Measurements from ENCODE around the gene MMP24. TPM values are rescaled to one million over a fixed set of nuclear protein-coding genes. Genes with fewer than 3 reads are reported as not detected.

Gene MMP24
- polyA plus RNA-seq, 1 of the 3 experiments (the other 2 are of a cell fraction) = 18.1 TPM

GRCh38 chr20:35223941-35224340 is 2.5 kb upstream of the MMP24 start:
- ChIA-PET CTCF (interaction anchor here (1.3 to 3.1 kb wide), 4 partner anchors 9 to 77 kb away, joined by 3 to 9 read pairs (median 4); partner anchors contain the start of gene EDEM2), POLR2A (interaction anchor here (0.6 kb wide), 1 partner anchor 76 kb away, joined by 3 read pairs; no protein-coding TSS in a partner anchor)
- WGBS (ENCODE audit: low lambda C conversion rate) = 92% methylated on average over 5 of the region's 5 CpGs

DNA sequence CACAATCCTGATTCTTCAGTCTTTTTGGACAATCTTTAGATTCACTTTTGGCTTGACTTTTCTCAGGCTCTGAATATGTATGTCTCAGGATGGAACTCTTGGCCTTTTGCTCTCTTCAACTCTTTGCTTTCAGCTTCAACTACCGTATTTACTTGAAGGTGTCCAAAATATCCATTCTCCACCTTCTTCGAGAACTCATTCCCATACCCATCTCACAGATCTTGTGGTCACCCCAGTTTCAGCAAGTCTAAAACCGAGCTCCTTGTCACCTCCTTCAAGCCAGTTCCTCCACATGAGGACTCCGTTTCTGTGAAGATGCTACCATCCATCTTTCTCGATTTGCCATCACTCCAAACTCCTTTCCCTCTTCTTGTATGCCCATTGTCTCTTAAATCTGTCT is 2.0 kb upstream of the MMP24 start:
- POLR2A ChIA-PET = no interaction called here
- no peaks in the 10 kb centered on the region for H3K36me3 ChIP-seq (replicated peaks in 1 of 2; ENCODE audit: control insufficient read depth in 1 of 2, insufficient read depth in 2 of 2, low read length in 1 of 2)
- H3K27me3 ChIP-seq (ENCODE audit: insufficient read depth) = no peaks in the 10 kb centered on the region
- H3K4me3 ChIP-seq (ENCODE audit: low read depth in 2 of 2, low read length in 1 of 2) = no peak overlapping the region
- no peak overlapping the region for H3K27ac ChIP-seq (ENCODE audit: low read depth in 2 of 2, low read length in 1 of 2)
- peaks cover 4% of the 10 kb centered on the region for H3F3A ChIP-seq (replicated peaks; ENCODE audit: insufficient read depth)
- WGBS (ENCODE audit: low lambda C conversion rate) = 84% methylated on average over 5 of the region's 5 CpGs
- no peak for DNase-seq
- H3K9me2 ChIP-seq = no peaks in the 10 kb centered on the region
- CTCF ChIA-PET = interaction anchor here (1.3 to 3.1 kb wide), 4 partner anchors 9 to 78 kb away, joined by 3 to 9 read pairs (median 4); partner anchors contain the start of gene EDEM2
- H3K9ac ChIP-seq = no peak overlapping the region
- H2AFZ ChIP-seq (ENCODE audit: low read depth) = no peak overlapping the region
- H3K79me2 ChIP-seq (ENCODE audit: insufficient read depth) = no peaks in the 10 kb centered on the region
- peaks cover 0 to 2% of the 10 kb centered on the region in 2 experiments; a peak in 1 of 4 replicates for H3K4me1 ChIP-seq (ENCODE audit: control insufficient read depth in 1 of 2, insufficient read depth in 2 of 2, low read depth in 1 of 2, low read length in 1 of 2)
- no peak overlapping the region for H3K4me2 ChIP-seq
- H4K20me1 ChIP-seq (ENCODE audit: insufficient read depth) = no peaks in the 10 kb centered on the region
- no peaks in the 10 kb centered on the region for H3K9me3 ChIP-seq
- TF ChIP-seq MXI1 (IDR thresholded peaks at IDR 0.05; ENCODE audit: low read depth, low read length) (no peak), RCOR1 (IDR thresholded peaks at IDR 0.05; ENCODE audit: low read length) (no peak), ELF1 (IDR thresholded peaks at IDR 0.05) (no peak), TCF12 (IDR thresholded peaks at IDR 0.05) (no peak), POLR2AphosphoS5 (IDR thresholded peaks at IDR 0.05; ENCODE audit: low read depth, low read length) (no peak), RFX5 (IDR thresholded peaks at IDR 0.05; ENCODE audit: low read length) (no peak), TAF1 (IDR thresholded peaks at IDR 0.05; ENCODE audit: borderline replicate concordance, low read depth, low read length) (no peak)
- TF ChIP-seq, protein P1, sequence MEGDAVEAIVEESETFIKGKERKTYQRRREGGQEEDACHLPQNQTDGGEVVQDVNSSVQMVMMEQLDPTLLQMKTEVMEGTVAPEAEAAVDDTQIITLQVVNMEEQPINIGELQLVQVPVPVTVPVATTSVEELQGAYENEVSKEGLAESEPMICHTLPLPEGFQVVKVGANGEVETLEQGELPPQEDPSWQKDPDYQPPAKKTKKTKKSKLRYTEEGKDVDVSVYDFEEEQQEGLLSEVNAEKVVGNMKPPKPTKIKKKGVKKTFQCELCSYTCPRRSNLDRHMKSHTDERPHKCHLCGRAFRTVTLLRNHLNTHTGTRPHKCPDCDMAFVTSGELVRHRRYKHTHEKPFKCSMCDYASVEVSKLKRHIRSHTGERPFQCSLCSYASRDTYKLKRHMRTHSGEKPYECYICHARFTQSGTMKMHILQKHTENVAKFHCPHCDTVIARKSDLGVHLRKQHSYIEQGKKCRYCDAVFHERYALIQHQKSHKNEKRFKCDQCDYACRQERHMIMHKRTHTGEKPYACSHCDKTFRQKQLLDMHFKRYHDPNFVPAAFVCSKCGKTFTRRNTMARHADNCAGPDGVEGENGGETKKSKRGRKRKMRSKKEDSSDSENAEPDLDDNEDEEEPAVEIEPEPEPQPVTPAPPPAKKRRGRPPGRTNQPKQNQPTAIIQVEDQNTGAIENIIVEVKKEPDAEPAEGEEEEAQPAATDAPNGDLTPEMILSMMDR (IDR thresholded peaks at IDR 0.05) = no peak
- TF ChIP-seq, protein P2, sequence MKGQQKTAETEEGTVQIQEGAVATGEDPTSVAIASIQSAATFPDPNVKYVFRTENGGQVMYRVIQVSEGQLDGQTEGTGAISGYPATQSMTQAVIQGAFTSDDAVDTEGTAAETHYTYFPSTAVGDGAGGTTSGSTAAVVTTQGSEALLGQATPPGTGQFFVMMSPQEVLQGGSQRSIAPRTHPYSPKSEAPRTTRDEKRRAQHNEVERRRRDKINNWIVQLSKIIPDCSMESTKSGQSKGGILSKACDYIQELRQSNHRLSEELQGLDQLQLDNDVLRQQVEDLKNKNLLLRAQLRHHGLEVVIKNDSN (IDR thresholded peaks at IDR 0.05; ENCODE audit: borderline replicate concordance, low read depth) = no peak

More at GRCh38 chr20:35223941-35224340, 2.5 kb upstream of the MMP24 start:
- H3K79me2 ChIP-seq (ENCODE audit: insufficient read depth) = no peaks in the 10 kb centered on the region
- no peaks in the 10 kb centered on the region for H3K27me3 ChIP-seq (ENCODE audit: insufficient read depth)
- peaks cover 0 to 2% of the 10 kb centered on the region in 2 experiments; a peak in 1 of 4 replicates for H3K4me1 ChIP-seq (ENCODE audit: control insufficient read depth in 1 of 2, insufficient read depth in 2 of 2, low read depth in 1 of 2, low read length in 1 of 2)
- no peaks in the 10 kb centered on the region for H3K36me3 ChIP-seq (replicated peaks in 1 of 2; ENCODE audit: control insufficient read depth in 1 of 2, insufficient read depth in 2 of 2, low read length in 1 of 2)
- H3K4me2 ChIP-seq = no peak overlapping the region
- no peak for TF ChIP-seq CHD2 (IDR thresholded peaks at IDR 0.05; ENCODE audit: low read length, partially characterized antibody)
- TF ChIP-seq JUND (IDR thresholded peaks at IDR 0.05) = no peak
- TF ChIP-seq, protein P2 (IDR thresholded peaks at IDR 0.05; ENCODE audit: borderline replicate concordance, low read depth) = no peak
- no peak for TF ChIP-seq NRF1 (IDR thresholded peaks at IDR 0.05; ENCODE audit: low read depth, low read length)
- TF ChIP-seq, protein P3, sequence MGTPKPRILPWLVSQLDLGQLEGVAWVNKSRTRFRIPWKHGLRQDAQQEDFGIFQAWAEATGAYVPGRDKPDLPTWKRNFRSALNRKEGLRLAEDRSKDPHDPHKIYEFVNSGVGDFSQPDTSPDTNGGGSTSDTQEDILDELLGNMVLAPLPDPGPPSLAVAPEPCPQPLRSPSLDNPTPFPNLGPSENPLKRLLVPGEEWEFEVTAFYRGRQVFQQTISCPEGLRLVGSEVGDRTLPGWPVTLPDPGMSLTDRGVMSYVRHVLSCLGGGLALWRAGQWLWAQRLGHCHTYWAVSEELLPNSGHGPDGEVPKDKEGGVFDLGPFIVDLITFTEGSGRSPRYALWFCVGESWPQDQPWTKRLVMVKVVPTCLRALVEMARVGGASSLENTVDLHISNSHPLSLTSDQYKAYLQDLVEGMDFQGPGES (IDR thresholded peaks at IDR 0.05; ENCODE audit: low read depth, low read length) = no peak
- no peak for TF ChIP-seq RCOR1 (IDR thresholded peaks at IDR 0.05; ENCODE audit: low read length)
- H3K9me2 ChIP-seq = no peaks in the 10 kb centered on the region
- H2AFZ ChIP-seq (ENCODE audit: low read depth) = no peak overlapping the region
- peaks cover 4% of the 10 kb centered on the region for H3F3A ChIP-seq (replicated peaks; ENCODE audit: insufficient read depth)
- no peak overlapping the region for H3K9ac ChIP-seq
- no peaks in the 10 kb centered on the region for H4K20me1 ChIP-seq (ENCODE audit: insufficient read depth)
- no peak overlapping the region for H3K4me3 ChIP-seq (ENCODE audit: low read depth in 2 of 2, low read length in 1 of 2)
- no peak overlapping the region for H3K27ac ChIP-seq (ENCODE audit: low read depth in 2 of 2, low read length in 1 of 2)
- no peaks in the 10 kb centered on the region for H3K9me3 ChIP-seq
- no peak for DNase-seq

Measured in SK-N-SH (cell line).